NCI-H510A treated with DMSO at 0.1 percent for 48 hours (cell line): ENCODE data around the gene CSRNP3.
"Not testable (repeated sequence)": the region's sequence is repeated elsewhere in the genome, so short reads cannot be mapped to it uniquely, and the experiment has no call there.

Experiments
- DNase-seq: peaks from one replicate; lab custom pipeline; 2025; lab: John Stamatoyannopoulos, UW

Gene CSRNP3

GRCh38 chr2:165634855-165635254 lies 165.4 kb downstream of the CSRNP3 start:
- peak; percentile 23 for DNase-seq

DNA sequence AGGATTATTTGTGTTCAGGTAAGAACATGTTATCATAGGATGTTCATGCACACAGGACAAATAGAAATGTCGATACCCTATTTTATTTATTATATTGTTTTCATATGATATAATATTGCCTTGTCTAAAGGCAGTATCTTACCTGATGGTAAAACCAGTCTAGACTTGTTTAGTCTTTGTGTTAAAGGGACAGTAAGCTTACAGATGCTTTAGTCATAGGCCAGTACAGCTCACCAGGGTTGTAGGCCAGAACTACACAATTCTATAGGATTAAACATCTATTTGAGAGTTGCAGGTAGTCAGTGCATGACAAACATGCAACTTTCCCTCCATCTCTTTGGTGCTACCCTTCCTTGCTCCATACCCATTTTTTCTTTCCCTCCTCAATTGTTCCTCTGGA lies 166.0 kb downstream of the CSRNP3 start:
- DNase-seq: no peak

DNA sequence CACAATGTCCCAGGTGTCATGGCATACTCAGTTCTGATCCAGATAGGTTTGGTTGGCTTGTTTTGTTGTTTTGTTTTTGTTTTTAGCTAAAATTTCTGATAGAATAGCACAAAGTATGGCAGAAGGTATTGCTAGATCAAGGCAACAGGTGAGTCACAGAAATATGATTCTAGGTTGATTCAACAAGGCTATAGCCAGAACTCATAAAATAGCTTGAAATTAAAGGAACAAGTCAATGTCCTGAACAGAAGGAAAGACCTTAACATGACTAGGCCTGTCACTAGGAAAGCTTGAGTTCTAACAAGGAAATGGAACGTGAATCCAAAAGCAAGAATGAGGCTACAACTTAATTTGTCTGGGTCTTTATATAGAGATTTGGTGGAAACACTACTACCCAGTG lies 167.5 kb downstream of the CSRNP3 start:
- no peak for DNase-seq

DNA sequence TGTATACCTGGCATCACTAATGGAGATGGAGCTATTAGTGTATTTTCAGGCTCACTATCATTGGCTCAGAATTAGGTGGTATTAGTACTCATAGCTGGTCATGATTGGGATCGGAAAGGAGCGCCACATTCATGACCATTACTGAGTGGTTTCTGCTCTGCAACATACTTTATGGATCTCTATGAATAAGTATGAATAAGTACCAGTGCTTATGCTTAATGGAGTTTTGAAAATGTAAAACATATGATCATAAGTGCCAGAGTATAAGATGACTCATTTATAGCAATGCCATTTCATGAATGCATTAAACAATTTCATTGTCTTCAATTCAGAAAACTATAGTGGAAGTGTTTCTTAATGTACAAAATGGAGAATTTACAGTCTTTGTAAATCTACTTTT lies 167.9 kb downstream of the CSRNP3 start:
- DNase-seq: no peak

DNA sequence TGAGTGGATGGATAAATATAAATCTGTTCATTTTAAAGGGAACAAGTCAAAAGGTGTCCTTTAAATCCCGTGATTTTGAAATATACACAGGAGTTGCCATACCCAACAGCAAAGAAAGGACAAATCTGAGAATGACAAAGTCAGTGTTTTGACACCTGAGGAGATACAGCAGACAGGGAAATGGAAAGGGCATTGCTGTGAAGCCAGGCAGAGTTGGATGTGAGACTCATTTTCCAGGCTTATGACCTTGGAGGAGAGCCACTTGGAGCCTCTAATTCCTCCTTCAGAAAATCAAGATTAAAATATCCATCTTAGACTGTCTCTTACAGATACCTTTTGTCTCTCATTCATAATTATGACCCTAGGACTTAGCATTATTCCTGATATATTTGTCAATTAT lies 170.0 kb downstream of the CSRNP3 start:
- DNase-seq: no peak

DNA sequence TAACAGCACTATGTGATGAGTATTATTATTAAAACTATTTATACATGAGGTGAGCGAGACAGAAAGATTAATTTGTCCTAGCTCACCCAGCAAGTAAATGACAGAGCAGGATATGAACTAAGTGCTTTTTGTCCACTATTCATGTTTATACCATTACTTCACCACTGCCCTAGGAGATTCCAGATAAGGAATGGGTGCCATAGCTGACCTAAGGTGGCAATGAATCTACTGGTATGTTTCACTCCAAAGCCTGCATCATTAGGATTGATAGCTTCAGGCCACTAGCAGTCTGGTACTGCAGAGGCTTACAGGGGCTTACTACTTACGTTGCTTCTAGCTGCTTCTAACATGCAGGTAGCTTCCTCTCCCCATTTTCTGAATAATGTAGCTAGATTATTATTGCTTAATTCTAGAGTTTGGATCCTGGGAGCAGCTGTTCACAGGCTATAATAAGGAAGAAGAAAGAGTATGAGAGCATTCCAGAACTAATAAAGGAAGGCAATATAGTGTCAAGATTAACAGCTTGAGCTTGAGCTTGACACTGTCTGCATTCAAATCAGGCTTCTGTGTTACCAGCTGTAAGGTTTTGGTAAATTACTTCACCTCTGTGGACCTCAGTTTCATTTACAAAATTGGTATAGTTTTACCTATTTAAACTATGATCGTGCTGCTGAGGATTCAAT lies 170.9 kb downstream of the CSRNP3 start:
- no peak for DNase-seq

DNA sequence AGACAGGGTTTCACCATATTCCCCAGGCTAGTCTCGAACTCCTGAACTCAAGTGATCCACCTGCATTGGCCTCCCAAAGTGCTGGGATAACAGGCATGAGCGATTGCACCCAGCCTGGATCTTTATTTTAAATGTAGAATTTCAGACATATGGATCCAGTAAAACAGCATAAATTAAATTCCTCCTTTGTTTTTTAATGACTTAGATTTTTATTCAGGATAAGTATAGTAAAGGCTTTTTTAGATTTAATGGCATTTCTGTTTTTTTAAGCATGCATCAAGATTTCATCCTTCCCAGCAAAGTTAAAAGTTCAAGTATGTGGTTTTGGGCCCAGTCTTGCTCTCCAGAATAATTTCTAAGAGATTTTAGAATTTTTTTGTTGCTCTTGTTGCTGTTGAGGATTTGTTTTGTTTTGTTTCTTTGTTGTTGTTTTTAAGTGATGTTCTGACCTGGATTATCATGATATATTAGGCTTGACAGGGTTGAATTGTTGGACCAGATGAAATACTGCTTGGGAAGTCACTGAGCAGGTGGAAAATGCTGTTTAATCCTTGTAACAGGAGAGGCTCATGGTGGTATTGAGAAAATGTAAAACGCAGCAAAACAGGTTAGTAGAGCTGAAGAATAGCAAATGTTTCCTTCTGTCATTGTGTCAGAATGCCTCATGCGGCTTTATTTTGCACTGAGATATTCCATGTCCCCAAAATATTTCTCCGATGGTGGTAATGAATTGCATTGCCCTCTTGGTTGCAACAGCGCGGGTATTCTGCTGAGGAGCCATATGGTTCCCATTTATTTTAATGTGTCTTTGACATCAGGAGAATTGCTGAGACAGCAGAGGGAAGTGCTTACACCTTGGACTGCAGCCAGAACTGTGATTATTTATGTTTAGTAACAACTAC lies 176.7 kb downstream of the CSRNP3 start:
- peak; percentile 21 for DNase-seq

GRCh38 chr2:165647409-165647808 lies 177.9 kb downstream of the CSRNP3 start:
- DNase-seq: no peak

DNA sequence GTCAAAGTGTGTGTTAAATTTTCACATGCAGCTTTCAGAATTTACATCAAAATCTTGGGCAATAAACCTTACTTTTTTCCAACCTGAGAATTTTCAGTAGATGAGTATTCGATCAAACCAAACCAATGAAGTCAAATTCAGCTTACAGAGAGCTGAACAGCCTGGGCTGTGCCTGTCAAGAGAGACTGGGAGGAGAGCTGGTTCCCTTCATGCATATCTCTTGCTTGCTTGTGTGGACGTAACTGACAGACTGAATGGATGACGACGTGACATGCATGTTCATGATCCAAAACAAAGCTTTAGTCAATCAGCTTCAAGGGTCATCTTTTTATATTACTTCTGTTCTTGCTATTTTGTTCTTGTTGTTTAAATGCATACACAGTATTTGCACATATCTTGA lies 179.3 kb downstream of the CSRNP3 start:
- peak; percentile 2 for DNase-seq

DNA sequence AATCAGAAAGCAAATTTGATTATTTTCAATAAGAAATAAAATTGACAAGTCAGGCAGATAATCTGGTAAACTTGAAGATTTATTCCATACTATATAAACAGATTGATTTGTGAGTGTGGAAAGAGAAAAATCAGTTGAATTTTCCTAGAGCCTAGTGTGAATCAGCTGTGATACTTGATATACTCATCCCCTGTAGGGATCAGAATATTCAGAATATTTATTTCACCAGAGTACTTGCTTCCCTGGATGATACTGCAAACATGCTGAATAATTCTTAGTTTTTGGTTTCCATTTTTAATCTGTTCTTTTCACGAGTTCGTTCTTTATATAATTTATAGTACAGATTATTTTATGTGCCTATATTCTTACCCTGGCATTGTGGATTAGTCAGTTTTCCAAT lies 181.7 kb downstream of the CSRNP3 start:
- DNase-seq: no peak

- DNase-seq: no peak
These were observed 186.2 kb downstream of the CSRNP3 start for GRCh38 chr2:165655661-165656060.

DNA sequence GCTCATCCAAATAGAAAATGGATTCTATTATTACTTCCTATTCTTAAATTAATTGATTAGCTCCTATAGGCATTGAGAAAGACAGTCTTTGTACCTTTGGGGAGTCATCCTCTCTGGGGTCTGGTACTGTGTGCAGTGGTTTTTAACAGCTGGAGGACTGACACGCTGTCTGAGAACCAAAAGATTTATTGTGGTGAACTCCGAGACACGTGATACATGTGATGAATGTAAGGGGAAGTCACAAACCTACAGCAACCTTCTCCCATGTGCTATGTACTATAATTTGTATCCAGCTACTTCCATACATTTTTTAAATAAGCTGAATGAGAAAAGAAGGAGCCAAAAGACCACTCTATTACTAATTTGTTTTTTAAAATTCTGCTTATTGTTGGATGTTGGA lies 190.9 kb downstream of the CSRNP3 start:
- DNase-seq: no peak

DNA sequence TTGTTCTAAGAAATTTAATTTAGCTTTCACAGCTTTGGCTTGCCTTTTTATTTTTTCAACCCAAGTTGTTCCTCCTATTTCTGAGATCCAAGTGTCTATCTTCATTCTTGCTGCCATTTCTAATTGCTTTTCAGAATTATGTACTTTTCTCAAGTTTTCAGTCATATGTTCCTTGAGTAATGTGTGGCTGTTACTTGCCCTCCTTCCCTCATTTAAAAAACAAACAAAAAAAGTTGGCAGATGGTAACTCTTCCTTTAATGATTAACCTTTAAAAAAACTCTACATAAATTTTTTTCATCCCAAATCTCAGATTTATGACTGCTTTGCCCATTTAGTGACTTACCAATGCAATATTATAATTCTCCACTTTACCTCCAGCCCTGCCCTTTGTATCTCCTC lies 193.2 kb downstream of the CSRNP3 start:
- DNase-seq: no peak

DNA sequence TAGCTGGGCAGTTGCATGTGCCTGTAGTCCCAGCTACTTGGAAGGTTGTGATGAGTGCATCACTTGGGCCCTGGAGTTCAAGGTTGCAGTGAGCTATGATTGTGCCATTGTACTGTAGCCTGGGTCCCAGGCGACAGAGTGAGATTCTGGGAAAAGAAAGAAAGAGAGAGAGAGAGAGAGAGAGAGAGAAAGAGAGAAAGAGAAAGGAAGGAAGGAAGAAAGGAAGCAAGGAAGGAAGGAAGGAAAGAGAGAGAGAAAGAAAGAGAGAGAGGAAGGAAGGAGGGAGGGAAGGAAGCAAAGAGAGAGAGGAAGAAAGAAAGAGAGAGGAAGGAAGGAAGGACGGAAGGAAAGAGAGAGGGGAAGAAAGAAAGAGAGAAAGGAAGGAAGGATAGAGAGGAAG lies 196.1 kb downstream of the CSRNP3 start:
- DNase-seq: no peak

GRCh38 chr2:165666073-165666472 lies 196.6 kb downstream of the CSRNP3 start:
- not testable (repeated sequence) for DNase-seq

DNA sequence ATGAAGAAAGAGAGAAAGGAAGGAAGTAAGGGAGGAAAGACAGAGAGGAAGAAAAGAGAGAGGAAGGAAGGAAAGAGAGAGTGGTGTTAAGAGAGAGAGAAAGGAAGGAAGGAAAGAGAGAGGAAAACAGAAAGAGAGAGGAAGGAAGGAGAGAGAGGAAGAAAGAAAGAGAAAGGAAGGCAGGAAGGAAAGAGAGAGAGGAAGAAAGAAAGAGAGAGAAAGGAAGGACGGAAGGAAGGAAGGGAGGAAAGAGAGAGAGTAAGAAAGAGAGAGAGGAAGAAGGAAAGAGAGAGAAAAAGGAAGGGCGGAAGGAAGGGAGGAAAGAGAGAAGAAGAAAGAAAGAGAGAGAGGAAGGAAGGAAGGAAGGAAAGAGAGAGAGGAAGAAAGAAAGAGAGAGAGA lies 197.1 kb downstream of the CSRNP3 start:
- no peak for DNase-seq

DNA sequence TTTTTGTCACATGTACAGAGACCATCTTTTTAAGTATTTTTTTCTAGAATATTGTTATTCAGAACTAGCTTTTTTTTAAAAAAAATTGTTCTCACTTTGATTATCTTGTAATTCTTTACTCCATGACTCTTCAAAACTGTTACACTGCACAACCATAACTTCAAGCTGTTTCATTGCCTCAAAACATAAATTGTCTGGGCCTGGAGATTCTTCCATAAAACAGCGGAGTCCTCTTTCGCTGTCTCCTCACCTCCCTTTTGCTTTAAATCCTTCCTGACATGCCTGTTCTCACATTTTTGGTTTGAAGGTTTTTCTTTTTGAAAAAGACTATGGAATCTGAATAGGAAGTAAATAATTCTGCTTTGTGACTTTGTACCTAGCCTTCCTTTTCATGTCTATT lies 197.9 kb downstream of the CSRNP3 start:
- no peak for DNase-seq

GRCh38 chr2:165674780-165675179 lies 205.3 kb downstream of the CSRNP3 start:
- no peak for DNase-seq

DNA sequence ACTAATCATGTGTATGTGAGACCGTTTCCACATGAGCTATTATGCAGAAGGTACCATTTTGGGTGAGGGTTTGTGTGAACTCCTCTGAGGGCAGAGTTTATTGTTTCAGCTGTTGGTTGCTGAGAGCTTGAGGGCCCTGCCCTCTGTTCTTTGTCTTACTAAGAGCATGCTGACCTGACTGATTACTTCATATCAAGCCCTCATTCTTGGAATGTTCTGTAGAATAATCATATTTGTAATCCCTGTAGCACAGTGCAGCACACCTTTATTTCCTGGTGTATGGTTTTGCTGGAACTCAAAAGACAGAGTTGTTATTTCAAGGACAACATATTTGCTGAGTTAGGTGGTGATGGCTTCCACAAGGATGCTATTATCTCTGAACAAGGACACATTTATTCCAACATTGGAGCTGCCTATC lies 206.1 kb downstream of the CSRNP3 start:
- DNase-seq: no peak

GRCh38 chr2:165678882-165679281 lies 209.4 kb downstream of the CSRNP3 start:
- no peak for DNase-seq

DNA sequence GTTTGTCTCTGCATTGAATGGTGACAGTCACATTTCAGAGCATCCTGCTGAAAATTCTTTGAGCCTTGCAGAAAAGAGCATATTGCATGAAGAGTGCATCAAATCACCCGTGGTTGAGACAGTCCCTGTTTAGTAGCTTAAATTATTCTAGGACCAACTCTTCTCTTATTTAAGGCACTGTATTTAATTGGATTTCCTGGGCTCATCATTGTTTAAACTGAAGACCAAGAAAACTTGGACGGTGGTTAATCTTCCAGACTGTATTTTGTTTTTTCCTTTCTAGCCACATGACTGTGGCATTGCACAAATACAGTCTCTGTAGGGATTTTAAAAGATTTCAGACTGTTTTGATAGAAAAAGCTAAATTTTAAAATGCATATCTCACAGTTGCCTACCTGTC lies 210.1 kb downstream of the CSRNP3 start:
- DNase-seq: no peak

GRCh38 chr2:165681841-165682240 lies 212.3 kb downstream of the CSRNP3 start:
- DNase-seq: peak; percentile 60

- no peak for DNase-seq
These were observed 213.0 kb downstream of the CSRNP3 start for GRCh38 chr2:165682546-165682945.
